Measurements from ENCODE around the gene FPGS.

- TF ChIP-seq, protein P1, sequence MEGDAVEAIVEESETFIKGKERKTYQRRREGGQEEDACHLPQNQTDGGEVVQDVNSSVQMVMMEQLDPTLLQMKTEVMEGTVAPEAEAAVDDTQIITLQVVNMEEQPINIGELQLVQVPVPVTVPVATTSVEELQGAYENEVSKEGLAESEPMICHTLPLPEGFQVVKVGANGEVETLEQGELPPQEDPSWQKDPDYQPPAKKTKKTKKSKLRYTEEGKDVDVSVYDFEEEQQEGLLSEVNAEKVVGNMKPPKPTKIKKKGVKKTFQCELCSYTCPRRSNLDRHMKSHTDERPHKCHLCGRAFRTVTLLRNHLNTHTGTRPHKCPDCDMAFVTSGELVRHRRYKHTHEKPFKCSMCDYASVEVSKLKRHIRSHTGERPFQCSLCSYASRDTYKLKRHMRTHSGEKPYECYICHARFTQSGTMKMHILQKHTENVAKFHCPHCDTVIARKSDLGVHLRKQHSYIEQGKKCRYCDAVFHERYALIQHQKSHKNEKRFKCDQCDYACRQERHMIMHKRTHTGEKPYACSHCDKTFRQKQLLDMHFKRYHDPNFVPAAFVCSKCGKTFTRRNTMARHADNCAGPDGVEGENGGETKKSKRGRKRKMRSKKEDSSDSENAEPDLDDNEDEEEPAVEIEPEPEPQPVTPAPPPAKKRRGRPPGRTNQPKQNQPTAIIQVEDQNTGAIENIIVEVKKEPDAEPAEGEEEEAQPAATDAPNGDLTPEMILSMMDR (IDR thresholded peaks at IDR 0.05; ENCODE audit: borderline replicate concordance, extremely low read depth, low read length, poor library complexity, severe bottlenecking), result no peak
- no peak for TF ChIP-seq EZH2 (IDR thresholded peaks at IDR 0.05; ENCODE audit: borderline replicate concordance, low read depth, low read length, severe bottlenecking)
Measured at GRCh38 chr9:127788337-127789011, 14.2 kb upstream of the FPGS start.

Measured in DND-41 (cell line).